Breast epithelium (tissue), 3 donors: ENCODE results near the gene PPP2R3A.

Experiments
- POLR2A ChIP-seq: fragments of 450-650 bp; IDR thresholded peaks from one replicate; pipeline ENCODE4 v1.6.1; 2016; ENCODE audit warnings: antibody characterized with exemption, mild to moderate bottlenecking, moderate library complexity
- POLR2AphosphoS5 ChIP-seq, 3 donors: sonication (generic); formaldehyde crosslinking; IDR thresholded peaks; one replicate each; pipeline ENCODE4 v1.6.1; 2017; ENCODE audit warnings: antibody characterized with exemption in 3 of 3
- TF ChIP-seq, protein P1 (sequence below), 3 donors: fragments of 450-650 bp; IDR thresholded peaks; one replicate each; pipeline ENCODE4 v1.5.1; 2016 to 2017; ENCODE audit warnings: antibody characterized with exemption in 3 of 3, mild to moderate bottlenecking in 3 of 3, moderate library complexity in 3 of 3

DNA sequence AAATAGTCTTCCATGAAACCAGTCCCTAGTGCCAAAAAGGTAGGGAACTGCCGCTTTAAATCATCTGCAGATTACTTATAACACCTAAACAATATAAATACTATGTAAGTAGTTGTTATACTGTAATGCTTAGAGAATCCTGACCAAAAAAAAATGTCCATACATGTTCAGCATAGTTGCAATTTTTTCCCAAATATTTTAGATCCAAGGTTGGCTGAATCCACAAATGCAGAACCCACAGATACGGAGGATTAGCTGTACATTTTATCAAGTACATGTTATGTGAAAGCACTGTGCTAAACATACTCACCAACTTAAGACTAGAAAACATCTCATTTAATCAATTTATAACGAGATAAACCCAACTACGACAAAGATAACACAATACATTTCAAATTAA, 221.3 kb downstream of the PPP2R3A start:
- TF ChIP-seq POLR2A = no peak
- TF ChIP-seq, protein P1, sequence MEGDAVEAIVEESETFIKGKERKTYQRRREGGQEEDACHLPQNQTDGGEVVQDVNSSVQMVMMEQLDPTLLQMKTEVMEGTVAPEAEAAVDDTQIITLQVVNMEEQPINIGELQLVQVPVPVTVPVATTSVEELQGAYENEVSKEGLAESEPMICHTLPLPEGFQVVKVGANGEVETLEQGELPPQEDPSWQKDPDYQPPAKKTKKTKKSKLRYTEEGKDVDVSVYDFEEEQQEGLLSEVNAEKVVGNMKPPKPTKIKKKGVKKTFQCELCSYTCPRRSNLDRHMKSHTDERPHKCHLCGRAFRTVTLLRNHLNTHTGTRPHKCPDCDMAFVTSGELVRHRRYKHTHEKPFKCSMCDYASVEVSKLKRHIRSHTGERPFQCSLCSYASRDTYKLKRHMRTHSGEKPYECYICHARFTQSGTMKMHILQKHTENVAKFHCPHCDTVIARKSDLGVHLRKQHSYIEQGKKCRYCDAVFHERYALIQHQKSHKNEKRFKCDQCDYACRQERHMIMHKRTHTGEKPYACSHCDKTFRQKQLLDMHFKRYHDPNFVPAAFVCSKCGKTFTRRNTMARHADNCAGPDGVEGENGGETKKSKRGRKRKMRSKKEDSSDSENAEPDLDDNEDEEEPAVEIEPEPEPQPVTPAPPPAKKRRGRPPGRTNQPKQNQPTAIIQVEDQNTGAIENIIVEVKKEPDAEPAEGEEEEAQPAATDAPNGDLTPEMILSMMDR (IDR thresholded peaks at IDR 0.05) = no peak
- no peak for TF ChIP-seq POLR2AphosphoS5 (IDR thresholded peaks at IDR 0.05)
